KMS-11 (cell line): ENCODE data around the gene DCUN1D3.
A peak's percentile ranks its signal among the peaks of the same experiment; 100 is the strongest.

Experiments used
- H2AFZ ChIP-seq: fragments of 200-600 bp; sonication (generic); 2 replicates; pipeline ENCODE4 v1.6.1; 2016; ENCODE audit warnings: antibody characterized with exemption, mixed run types, low read depth
- H3K27ac ChIP-seq: fragments of 200-600 bp; sonication (generic); 2 replicates; pipeline ENCODE4 v1.6.1; 2016; ENCODE audit warnings: mild to moderate bottlenecking, mixed run types
- H3K27me3 ChIP-seq: fragments of 200-600 bp; sonication (generic); 2 replicates; pipeline ENCODE4 v1.6.1; 2017; ENCODE audit warnings: mild to moderate bottlenecking, low read depth, mixed run types, moderate library complexity; ENCODE audit not compliant: insufficient read depth
- H3K36me3 ChIP-seq: fragments of 200-600 bp; sonication (generic); 2 replicates; pipeline ENCODE4 v1.6.1; 2017; ENCODE audit warnings: mild to moderate bottlenecking, mixed run types; ENCODE audit not compliant: insufficient read depth
- H3K4me1 ChIP-seq: fragments of 200-600 bp; sonication (generic); 2 replicates; pipeline ENCODE4 v1.6.1; 2016; ENCODE audit warnings: mild to moderate bottlenecking, low read depth, mixed run types; ENCODE audit not compliant: poor library complexity, severe bottlenecking
- H3K4me2 ChIP-seq: fragments of 200-600 bp; sonication (generic); 2 replicates; pipeline ENCODE4 v1.7.0; 2016; ENCODE audit warnings: mild to moderate bottlenecking, mixed run types
- H3K4me3 ChIP-seq: fragments of 200-600 bp; sonication (generic); IDR thresholded peaks from 2 replicates; pipeline ENCODE4 v1.6.1; 2017; ENCODE audit warnings: low read depth, low read length, mixed read lengths; ENCODE audit not compliant: insufficient read depth
- H3K79me2 ChIP-seq: fragments of 200-600 bp; sonication (generic); 2 replicates; pipeline ENCODE4 v1.6.1; 2016; ENCODE audit warnings: low read depth, mixed run types; ENCODE audit not compliant: insufficient read depth
- H3K9ac ChIP-seq: fragments of 200-600 bp; sonication (generic); 2 replicates; pipeline ENCODE4 v1.6.1; 2016; ENCODE audit warnings: mild to moderate bottlenecking, mixed run types
- H4K20me1 ChIP-seq: fragments of 200-600 bp; sonication (generic); 2 replicates; pipeline ENCODE4 v1.6.1; 2016; ENCODE audit warnings: mild to moderate bottlenecking, mixed run types; ENCODE audit not compliant: insufficient read depth
- TF ChIP-seq, protein P1 (sequence below): fragments of 200-600 bp; sonication (generic); conservative IDR thresholded peaks from 2 replicates; pipeline ENCODE4 v1.6.1; 2017; ENCODE audit warnings: low read depth, mild to moderate bottlenecking, antibody characterized with exemption, low read length, moderate library complexity, mixed read lengths

The DCUN1D3 gene

DNA sequence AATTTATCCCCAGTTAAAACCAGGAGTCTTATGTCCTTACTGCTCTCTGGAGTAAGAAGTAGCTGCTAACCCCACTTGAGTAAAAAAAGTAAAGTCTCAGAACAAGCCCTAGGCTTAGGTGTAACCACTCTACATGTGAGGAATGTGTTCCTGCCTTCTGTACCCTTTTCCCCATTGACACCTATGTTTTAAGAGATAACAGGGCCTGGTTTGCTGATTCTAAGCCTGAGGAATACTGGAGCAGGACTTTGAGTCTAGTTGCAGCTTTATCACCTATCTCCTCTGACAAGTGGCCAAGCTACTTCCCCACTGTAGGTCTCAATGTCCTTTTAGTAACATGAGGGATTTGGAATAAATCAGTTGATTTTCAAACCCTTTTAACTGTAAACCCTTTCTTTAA, 53.6 kb downstream of the DCUN1D3 start:
- no peak overlapping the region for H3K4me2 ChIP-seq
- no peaks in the 10 kb centered on the region for H3K79me2 ChIP-seq
- H2AFZ ChIP-seq = no peak overlapping the region
- H4K20me1 ChIP-seq = no peaks in the 10 kb centered on the region
- H3K27ac ChIP-seq = no peak overlapping the region
- H3K4me1 ChIP-seq = peaks cover 19% of the 10 kb centered on the region
- no peak overlapping the region for H3K9ac ChIP-seq
- no peak overlapping the region for H3K4me3 ChIP-seq
- TF ChIP-seq, protein P1, sequence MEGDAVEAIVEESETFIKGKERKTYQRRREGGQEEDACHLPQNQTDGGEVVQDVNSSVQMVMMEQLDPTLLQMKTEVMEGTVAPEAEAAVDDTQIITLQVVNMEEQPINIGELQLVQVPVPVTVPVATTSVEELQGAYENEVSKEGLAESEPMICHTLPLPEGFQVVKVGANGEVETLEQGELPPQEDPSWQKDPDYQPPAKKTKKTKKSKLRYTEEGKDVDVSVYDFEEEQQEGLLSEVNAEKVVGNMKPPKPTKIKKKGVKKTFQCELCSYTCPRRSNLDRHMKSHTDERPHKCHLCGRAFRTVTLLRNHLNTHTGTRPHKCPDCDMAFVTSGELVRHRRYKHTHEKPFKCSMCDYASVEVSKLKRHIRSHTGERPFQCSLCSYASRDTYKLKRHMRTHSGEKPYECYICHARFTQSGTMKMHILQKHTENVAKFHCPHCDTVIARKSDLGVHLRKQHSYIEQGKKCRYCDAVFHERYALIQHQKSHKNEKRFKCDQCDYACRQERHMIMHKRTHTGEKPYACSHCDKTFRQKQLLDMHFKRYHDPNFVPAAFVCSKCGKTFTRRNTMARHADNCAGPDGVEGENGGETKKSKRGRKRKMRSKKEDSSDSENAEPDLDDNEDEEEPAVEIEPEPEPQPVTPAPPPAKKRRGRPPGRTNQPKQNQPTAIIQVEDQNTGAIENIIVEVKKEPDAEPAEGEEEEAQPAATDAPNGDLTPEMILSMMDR = no peak
- H3K27me3 ChIP-seq = no peaks in the 10 kb centered on the region
- H3K36me3 ChIP-seq = no peaks in the 10 kb centered on the region

DNA sequence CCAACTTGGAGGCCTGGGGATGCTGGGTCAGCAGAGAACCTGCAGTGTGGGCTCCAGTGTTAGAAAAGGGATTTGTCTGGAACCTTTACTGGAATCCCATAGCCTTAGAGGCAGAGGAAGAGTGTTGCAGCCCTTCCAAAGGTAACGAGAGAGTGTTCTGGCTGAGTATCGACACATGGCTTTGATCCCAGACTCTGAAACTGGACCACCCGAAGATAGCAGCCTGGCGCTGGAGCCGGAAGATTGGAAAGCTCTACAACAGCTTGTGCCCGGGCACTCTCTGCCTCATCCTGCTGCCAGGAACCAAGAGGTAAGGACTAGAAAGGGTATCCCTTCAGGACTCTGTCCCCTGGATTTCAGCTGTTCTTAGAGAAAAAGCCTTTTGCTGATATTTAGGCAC, 54.1 kb downstream of the DCUN1D3 start:
- no peaks in the 10 kb centered on the region for H3K79me2 ChIP-seq
- peaks cover 19% of the 10 kb centered on the region for H3K4me1 ChIP-seq
- no peaks in the 10 kb centered on the region for H3K36me3 ChIP-seq
- H3K9ac ChIP-seq = no peak overlapping the region
- H2AFZ ChIP-seq = no peak overlapping the region
- no peak overlapping the region for H3K4me2 ChIP-seq
- H3K4me3 ChIP-seq = no peak overlapping the region
- TF ChIP-seq, protein P1 = no peak
- no peaks in the 10 kb centered on the region for H3K27me3 ChIP-seq
- H4K20me1 ChIP-seq = no peaks in the 10 kb centered on the region
- H3K27ac ChIP-seq = no peak overlapping the region

DNA sequence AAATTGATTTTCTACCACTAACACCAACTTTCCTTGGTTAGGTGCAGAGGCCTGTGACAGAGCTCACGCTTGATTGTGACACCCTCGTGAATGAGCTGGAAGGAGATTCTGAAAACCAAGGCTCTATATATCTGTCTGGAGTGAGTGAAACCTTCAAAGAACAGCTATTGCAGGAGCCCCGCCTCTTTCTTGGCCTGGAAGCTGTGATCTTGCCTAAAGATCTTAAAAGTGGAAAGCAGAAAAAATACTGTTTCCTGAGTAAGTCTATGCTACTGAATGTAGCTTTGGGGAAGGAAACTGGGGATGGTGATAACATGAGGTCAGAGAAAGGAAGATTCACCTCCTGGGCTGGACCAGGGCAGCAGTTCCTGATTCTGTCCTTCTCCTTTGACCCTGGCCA, 55.6 kb downstream of the DCUN1D3 start:
- Histone ChIP-seq H3K79me2 (no peaks in the 10 kb centered on the region), H3K36me3 (no peaks in the 10 kb centered on the region), H3K4me2 (peak overlapping the region; percentile 52; the same call in 1 of the 2 replicates), H3K27ac (no peak overlapping the region), H2AFZ (no peak overlapping the region), H3K4me1 (peaks cover 26% of the 10 kb centered on the region), H3K27me3 (no peaks in the 10 kb centered on the region), H3K9ac (no peak overlapping the region), H3K4me3 (no peak overlapping the region), H4K20me1 (no peaks in the 10 kb centered on the region)
- TF ChIP-seq, protein P1 = no peak

DNA sequence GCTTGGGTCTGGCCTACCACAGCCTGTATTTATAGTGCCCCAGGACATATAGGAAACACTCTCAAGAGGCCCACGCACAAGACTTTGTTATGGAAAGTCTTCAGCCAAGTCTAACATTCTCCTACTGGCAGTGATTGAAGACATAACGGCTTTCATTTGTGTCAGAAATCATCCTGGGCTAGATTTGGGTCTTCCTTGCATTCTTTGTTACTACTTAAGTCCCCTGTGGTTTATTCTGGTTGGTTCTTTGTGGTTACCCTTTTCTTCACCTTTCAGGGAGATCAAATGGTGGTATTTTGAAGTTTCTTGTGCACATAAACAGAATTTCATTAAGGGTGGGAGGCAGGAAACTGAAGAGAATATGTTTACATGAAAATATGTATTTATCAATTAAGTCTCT, 56.1 kb downstream of the DCUN1D3 start:
- Histone ChIP-seq H4K20me1 (no peaks in the 10 kb centered on the region), H3K27me3 (no peaks in the 10 kb centered on the region), H3K79me2 (no peaks in the 10 kb centered on the region), H3K9ac (no peak overlapping the region), H3K4me2 (peak overlapping the region; percentile 52; the same call in 1 of the 2 replicates), H3K36me3 (no peaks in the 10 kb centered on the region), H2AFZ (no peak overlapping the region), H3K27ac (no peak overlapping the region), H3K4me3 (no peak overlapping the region), H3K4me1 (peaks cover 31% of the 10 kb centered on the region)
- TF ChIP-seq, protein P1 = no peak
